Natural killer cell treated with Interleukin-12 subunit alpha and Interleukin-12 subunit beta and Interleukin-15 and Interleukin-18, amount 100 ng/mL, for 72 hours (primary cell): ENCODE measurements around the gene CATSPERZ. TPM values are rescaled to one million over a fixed set of nuclear protein-coding genes. Genes with fewer than 3 reads are reported as not detected.

Experiments used
- ATAC-seq, 2 donors: fragments of 150-1000 bp; cut with Tn5 transposase in 1 of 2; sonication (Bioruptor Pico), chemical (Tn5 transposase) in 1 of 2; 2 replicates each; pipeline ENCODE4 v1.10.0; 2021
- DNase-seq: peaks from one replicate; pipeline ENCODE4 v3.0.0; 2022; ENCODE audit warnings: low spot score
- H3K27ac Mint-ChIP-seq, 2 donors: 1 replicate in 1 of 2; 2 replicates in 1 of 2; pipeline ENCODE4 v1.8.0; 2022; ENCODE audit warnings: mixed read lengths in 2 of 2, mild to moderate bottlenecking in 1 of 2, moderate library complexity in 1 of 2
- H3K27me3 Mint-ChIP-seq, 2 donors: 1 replicate in 1 of 2; 2 replicates in 1 of 2; pipeline ENCODE4 v1.8.0; 2022; ENCODE audit warnings: mixed read lengths in 2 of 2
- H3K36me3 Mint-ChIP-seq: one replicate; pipeline ENCODE4 v1.8.0; 2022; ENCODE audit warnings: mixed read lengths
- H3K4me1 Mint-ChIP-seq, 2 donors: 1 replicate in 1 of 2; 2 replicates in 1 of 2; pipeline ENCODE4 v1.8.0; 2022; ENCODE audit warnings: low read depth in 2 of 2, mixed read lengths in 2 of 2, mild to moderate bottlenecking in 1 of 2
- H3K4me3 Mint-ChIP-seq: one replicate; pipeline ENCODE4 v1.8.0; 2022; ENCODE audit warnings: mixed read lengths
- H3K9me3 Mint-ChIP-seq: 2 replicates; pipeline ENCODE4 v1.8.0; 2022; ENCODE audit warnings: mixed read lengths
- total RNA-seq, 2 donors: library from RNA; stranded (reverse); gene quantifications; one replicate each; pipeline ENCODE4 v1.2.3, GENCODE V29; 2022

CATSPERZ gene
- total RNA-seq, 2 donors from 2014 or later = not detected

GRCh38 chr11:64296830-64297698 is 3.1 kb upstream of the CATSPERZ start:
- Mint-ChIP-seq H3K4me3 (no peak overlapping the region), H3K9me3 (no peaks in the 10 kb centered on the region), H3K36me3 (no peaks in the 10 kb centered on the region), H3K27ac (no peak overlapping the region), H3K4me1 (peaks cover 17 to 18% of the 10 kb centered on the region in 2 donors), H3K27me3 (peaks cover 44 to 51% of the 10 kb centered on the region in 2 donors)
- ATAC-seq = no peak
- no peak for DNase-seq

DNA sequence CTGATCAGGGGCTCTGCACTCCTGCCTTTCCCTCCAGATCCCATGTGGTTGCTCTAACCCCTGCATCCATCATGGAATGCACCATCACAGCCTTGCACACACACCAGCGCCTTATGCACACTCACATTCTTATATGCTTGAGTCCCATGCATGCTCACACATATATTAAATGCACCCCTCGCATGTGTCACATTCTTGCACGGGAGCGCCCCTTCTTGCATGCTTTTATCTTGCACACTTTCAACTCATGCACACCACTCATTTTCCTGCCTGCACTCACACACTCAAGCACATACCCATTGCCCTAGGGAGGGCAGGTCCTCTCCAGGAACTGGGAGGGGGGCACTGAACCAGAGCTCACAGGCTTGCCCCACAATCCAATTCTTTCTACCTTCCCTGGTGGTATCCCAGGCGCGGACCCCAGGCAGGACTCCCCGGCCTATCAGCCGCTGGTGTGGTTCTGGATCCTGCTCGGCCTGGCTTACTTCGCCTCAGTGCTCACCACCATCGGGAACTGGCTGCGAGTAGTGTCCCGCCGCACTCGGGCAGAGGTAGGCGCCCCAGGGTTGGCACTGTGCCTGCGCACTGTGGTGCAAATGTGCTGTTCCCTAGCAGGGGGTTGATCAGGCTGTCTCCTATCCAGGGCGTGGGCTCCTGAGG is 2.3 kb upstream of the CATSPERZ start:
- Mint-ChIP-seq H3K27ac (no peak overlapping the region), H3K4me3 (no peak overlapping the region)
- no peak for ATAC-seq

DNA sequence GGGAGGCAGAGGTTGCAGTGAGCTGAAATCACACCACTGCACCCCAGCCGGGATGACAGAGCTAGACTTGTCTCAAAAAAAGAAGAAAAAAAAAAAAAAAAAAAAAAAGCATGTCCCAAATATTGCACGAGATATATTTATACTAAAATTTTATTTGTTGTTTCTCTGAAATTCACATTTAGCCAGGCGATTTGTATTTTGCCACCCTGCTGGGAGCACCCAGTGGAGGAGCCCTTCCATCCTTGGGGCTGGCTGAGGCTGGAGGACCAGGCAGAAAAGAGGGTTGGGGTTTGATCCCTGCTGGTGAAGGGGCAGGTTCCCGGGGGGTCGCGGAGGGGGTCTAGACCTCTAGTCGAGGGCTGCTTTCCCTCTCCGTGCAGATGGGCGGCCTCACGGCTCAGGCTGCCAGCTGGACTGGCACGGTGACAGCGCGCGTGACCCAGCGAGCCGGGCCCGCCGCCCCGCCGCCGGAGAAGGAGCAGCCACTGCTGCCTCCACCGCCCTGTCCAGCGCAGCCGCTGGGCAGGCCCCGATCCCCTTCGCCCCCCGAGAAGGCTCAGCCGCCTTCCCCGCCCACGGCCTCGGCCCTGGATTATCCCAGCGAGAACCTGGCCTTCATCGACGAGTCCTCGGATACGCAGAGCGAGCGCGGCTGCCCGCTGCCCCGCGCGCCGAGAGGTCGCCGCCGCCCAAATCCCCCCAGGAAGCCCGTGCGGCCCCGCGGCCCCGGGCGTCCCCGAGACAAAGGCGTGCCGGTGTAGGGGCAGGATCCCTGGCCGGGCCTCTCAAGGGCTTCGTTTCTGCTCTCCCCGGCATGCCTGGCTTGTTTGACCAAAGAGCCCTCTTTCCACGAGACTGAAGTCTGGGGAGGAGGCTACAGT is 952 bp upstream of the CATSPERZ start:
- H3K36me3 Mint-ChIP-seq = no peaks in the 10 kb centered on the region
- H3K4me3 Mint-ChIP-seq = peak overlapping the region; percentile 41
- no peak for ATAC-seq
- H3K27me3 Mint-ChIP-seq = peaks cover 36 to 41% of the 10 kb centered on the region in 2 donors
- no peak for DNase-seq
- peaks cover 16 to 23% of the 10 kb centered on the region in 2 donors for H3K4me1 Mint-ChIP-seq
- H3K9me3 Mint-ChIP-seq = no peaks in the 10 kb centered on the region
- H3K27ac Mint-ChIP-seq = no peak overlapping the region

More for the DNA sequence above, 2.3 kb upstream of the CATSPERZ start:
- H3K4me1 Mint-ChIP-seq = peaks cover 14 to 18% of the 10 kb centered on the region in 2 donors
- H3K27me3 Mint-ChIP-seq = peaks cover 41 to 48% of the 10 kb centered on the region in 2 donors
- no peak for DNase-seq
- H3K36me3 Mint-ChIP-seq = no peaks in the 10 kb centered on the region
- no peaks in the 10 kb centered on the region for H3K9me3 Mint-ChIP-seq

DNA sequence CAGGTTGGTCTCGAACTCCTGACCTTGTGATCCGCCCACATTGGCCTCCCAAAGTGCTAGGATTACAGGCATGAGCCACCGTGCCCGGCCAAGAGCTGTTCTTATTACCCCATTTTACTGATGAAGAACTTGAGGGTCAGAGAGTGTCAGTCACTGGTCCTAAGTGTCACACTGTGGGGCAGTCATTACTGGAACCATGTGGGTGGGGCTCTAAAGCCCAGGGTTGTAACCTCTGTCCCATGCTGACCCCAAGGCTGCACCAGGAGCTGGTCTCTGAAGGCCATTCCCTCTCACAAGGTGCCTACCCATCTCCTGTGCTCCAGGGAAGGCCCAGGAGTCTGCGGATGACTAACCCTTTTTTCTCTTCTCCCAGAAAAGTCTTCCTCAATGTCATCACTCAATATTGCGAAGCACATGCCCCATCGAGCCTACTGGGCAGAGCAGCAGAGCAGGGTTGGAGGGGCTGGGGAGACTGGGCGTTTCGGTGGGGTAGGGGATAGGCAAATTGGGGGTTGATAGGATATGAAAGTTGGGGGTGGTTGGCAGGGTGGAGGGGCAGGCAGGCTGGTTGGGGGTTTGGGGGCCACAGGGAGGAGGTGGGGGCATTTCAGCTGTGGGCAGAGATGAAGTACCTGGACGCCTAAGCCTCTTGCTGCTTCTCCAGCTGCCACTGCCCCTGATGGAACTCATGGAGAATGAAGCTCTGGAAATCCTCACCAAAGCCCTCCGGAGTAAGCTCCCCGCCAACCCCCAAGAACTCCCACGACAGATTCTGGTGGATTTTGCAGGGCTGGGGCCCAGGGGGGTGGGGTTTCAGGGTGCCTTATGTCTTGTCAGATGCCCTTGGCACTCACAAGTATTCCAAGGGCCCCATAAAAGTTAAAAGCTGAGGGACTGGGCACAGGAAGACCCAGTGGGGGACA is 3.2 kb downstream of the CATSPERZ start:
- no peak overlapping the region for H3K4me3 Mint-ChIP-seq
- H3K9me3 Mint-ChIP-seq = no peaks in the 10 kb centered on the region
- peaks cover 5% of the 10 kb centered on the region for H3K36me3 Mint-ChIP-seq
- DNase-seq (no peak), ATAC-seq (no peak)
- peaks cover 27 to 35% of the 10 kb centered on the region in 2 donors for H3K4me1 Mint-ChIP-seq
- H3K27ac Mint-ChIP-seq = no peak overlapping the region
- H3K27me3 Mint-ChIP-seq = peaks cover 10 to 16% of the 10 kb centered on the region in 2 donors

DNA sequence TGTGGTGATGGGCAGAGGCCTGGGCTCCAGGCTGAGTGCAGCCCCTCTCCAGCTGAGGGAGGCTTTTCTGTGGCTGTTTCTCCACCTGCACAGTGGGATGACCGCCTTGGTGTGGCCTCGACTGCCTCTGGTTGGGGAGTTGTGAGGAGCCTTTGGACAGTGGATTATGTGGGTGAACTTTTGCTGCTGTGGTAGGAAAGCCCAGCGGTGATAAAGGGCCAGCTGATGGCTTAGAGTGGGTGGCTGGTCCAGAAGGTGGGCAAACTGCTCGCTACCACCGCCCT is 3.8 kb downstream of the CATSPERZ start:
- no peak for ATAC-seq
- H3K27me3 Mint-ChIP-seq = peaks cover 10 to 15% of the 10 kb centered on the region in 2 donors
- H3K36me3 Mint-ChIP-seq = peaks cover 5% of the 10 kb centered on the region
- no peaks in the 10 kb centered on the region for H3K9me3 Mint-ChIP-seq
- H3K4me1 Mint-ChIP-seq = peaks cover 27 to 35% of the 10 kb centered on the region in 2 donors
- peak overlapping the region; percentile 88 to 93 for H3K27ac Mint-ChIP-seq
- H3K4me3 Mint-ChIP-seq = peak overlapping the region; percentile 96
- no peak for DNase-seq

DNA sequence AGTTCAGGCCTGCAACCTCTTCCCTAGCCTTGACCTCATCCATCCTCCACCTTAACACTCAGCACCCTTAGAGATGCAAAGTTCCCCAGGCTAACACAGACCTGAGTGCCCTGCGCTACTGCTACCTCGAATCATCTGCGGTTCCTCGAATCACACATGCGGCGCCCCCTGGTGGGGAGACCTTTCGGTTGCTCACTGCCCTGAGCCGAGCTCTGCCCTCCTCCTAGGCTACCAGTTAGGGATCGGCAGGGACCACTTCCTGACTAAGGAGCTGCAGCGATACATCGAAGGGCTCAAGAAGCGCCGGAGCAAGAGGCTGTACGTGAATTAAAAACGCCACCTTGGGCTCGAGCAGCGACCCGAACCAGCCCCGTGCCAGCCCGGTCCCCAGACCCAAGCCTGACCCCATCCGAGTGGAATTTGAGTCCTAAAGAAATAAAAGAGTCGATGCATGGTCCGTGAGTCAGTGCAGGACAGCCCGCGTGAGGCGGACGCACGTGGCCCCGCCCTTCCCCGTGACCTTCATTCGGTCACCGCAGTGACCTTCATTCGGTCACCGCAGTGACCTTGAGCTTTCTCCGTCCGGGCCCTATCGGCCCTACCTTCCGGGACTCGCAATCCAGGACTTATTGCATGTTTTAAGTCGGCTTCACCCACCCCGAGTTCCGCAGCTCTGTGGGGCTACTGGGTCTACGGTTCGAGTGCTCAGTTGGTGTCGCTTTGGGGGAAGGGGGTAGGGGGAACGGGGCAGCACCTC is 4.3 kb downstream of the CATSPERZ start:
- ATAC-seq = peak; percentile 46 to 52
- Mint-ChIP-seq H3K4me3 (peak overlapping the region; percentile 96), H3K4me1 (peaks cover 27 to 35% of the 10 kb centered on the region in 2 donors), H3K27me3 (peaks cover 10 to 14% of the 10 kb centered on the region in 2 donors), H3K27ac (peak overlapping the region; percentile 88 to 93), H3K9me3 (no peaks in the 10 kb centered on the region), H3K36me3 (peaks cover 5% of the 10 kb centered on the region)
- peak; percentile 92 for DNase-seq

DNA sequence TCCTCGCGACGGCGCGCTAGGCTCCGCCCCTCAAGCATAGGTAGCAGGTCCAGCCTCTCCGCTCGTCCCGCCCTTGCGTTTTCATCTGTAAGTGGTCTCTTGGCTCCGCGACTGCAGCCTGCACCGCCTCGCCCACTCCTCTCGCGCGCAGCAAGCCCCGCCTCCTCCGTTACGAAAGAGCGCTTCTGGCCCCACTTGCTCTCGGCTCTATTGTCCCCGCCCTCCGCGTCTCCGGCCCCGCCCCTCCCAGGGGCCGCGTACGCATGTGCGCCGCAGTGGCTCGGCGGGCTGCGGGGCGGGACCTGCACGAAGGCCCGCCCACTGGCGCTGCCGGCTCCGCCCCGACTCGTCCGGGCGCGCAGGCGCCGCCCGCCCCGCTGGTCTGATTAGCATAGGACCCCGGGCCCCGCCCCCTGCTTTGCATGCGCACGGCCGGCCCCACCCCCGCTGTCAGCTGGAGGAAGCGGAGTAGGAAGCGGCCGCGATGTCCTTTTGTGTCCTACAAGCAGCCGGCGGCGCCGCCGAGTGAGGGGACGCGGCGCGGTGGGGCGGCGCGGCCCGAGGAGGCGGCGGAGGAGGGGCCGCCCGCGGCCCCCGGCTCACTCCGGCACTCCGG is 5.0 kb downstream of the CATSPERZ start, which contains the start of gene ESRRA:
ESRRA (plus strand) TSS at position 450 of the 616 bp plus-strand sequence. CDS start 1,656 bp downstream, outside the sequence.
- peak within 1 kb of the TSS; percentile 88 to 94 for H3K27ac Mint-ChIP-seq
- peaks cover 23 to 31% of the 10 kb centered on the region in 2 donors for H3K4me1 Mint-ChIP-seq
- peak; percentile 100 for DNase-seq

DNA sequence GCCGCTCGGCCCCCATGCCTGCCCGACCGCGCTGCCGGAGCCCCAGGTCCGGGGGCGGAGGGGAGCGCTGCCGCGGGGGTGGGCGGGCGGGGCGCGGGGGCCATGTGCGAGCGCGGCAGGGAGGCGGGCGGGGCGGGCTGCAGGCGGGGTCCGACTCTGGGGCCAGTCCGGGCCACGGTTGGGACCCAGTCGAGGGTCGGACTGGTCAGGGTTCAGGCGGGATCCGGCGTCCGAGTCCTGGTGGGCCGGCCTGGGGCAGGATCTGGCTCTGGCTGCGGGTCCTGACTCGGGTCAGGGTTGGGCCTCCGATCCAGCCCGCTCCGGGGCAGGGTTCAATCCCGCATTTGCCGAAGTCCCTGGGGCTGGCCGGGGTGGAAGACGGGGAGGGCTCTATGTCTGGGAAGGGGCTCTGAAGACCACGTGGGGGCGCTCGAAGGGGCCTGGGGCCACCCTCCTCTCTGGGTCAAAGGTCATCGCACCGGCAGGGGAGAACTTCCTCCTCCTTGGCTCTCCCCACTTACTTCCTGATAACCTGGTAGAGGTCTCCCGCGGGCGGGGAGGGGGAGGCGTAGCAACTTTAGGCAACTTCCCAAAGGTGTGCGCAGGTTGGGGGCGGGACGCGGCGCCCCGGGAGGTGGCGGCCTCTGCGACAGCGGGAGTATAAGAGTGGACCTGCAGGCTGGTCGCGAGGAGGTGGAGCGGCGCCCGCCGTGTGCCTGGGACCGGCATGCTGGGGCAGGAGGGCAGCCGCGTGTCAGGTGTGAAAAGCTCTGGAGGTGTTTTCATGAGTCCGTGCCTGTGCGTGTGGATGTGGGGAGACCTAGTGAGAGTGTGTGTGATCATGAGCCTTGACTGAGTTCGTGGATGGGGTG is 5.8 kb downstream of the CATSPERZ start:
- peaks cover 20 to 25% of the 10 kb centered on the region in 2 donors for H3K4me1 Mint-ChIP-seq
- H3K27me3 Mint-ChIP-seq = peaks cover under 1 to 1% of the 10 kb centered on the region in 2 donors
- H3K27ac Mint-ChIP-seq = peak overlapping the region; percentile 84 to 94
- H3K4me3 Mint-ChIP-seq = peak overlapping the region; percentile 99
- ATAC-seq (peak; percentile 21 to 33), DNase-seq (peak; percentile 83)
- peaks cover 5% of the 10 kb centered on the region for H3K36me3 Mint-ChIP-seq
- H3K9me3 Mint-ChIP-seq = no peaks in the 10 kb centered on the region

More for the DNA sequence above, 5.0 kb downstream of the CATSPERZ start, which contains the start of gene ESRRA:
- Mint-ChIP-seq H3K27me3 (peaks cover 7 to 8% of the 10 kb centered on the region in 2 donors), H3K4me3 (peak within 1 kb of the TSS; percentile 99), H3K9me3 (no peaks in the 10 kb centered on the region), H3K36me3 (peaks cover 5% of the 10 kb centered on the region)
- peak; percentile 89 to 93 for ATAC-seq

- Mint-ChIP-seq H3K9me3 (no peaks in the 10 kb centered on the region), H3K27ac (peak overlapping the region; percentile 84 to 94), H3K4me1 (peaks cover 19 to 24% of the 10 kb centered on the region in 2 donors), H3K4me3 (peak overlapping the region; percentile 99), H3K27me3 (no peaks in the 10 kb centered on the region), H3K36me3 (peaks cover 5% of the 10 kb centered on the region)
- DNase-seq = no peak
- no peak for ATAC-seq
These were observed 6.4 kb downstream of the CATSPERZ start for GRCh38 chr11:64306563-64306875.

DNA sequence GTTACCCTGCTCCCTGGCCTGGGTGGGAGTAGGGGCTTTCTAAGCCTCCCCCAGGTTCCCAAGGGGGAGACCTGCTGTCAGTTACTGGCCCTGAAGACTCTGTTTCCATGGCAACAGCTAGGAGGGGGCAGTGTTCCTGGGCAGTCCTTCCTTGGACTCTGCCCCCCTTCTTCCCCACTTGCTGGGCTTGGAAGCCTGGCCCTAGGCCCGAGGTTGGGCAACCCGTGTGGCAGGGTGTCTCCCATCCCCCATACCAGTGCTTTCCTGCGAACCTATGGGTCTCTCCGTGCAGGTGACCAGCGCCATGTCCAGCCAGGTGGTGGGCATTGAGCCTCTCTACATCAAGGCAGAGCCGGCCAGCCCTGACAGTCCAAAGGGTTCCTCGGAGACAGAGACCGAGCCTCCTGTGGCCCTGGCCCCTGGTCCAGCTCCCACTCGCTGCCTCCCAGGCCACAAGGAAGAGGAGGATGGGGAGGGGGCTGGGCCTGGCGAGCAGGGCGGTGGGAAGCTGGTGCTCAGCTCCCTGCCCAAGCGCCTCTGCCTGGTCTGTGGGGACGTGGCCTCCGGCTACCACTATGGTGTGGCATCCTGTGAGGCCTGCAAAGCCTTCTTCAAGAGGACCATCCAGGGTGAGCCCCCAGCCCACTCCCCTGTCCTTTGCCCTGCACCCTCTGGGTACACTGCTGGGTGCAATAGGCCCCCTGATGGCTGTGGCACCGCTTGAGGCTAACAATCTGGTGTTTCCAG is 6.9 kb downstream of the CATSPERZ start:
- Mint-ChIP-seq H3K27ac (peak overlapping the region; percentile 85 to 94), H3K9me3 (no peaks in the 10 kb centered on the region), H3K36me3 (peaks cover 5% of the 10 kb centered on the region), H3K27me3 (no peaks in the 10 kb centered on the region), H3K4me3 (peak overlapping the region; percentile 37), H3K4me1 (peaks cover 19 to 24% of the 10 kb centered on the region in 2 donors)
- no peak for ATAC-seq
- no peak for DNase-seq
